ENCODE measurements around the gene JADE2. TPM values are rescaled to one million over a fixed set of nuclear protein-coding genes. Genes with fewer than 3 reads are reported as not detected.

Gene JADE2
- total RNA-seq, 1 donor from 2014 or later: 21.6 TPM

GRCh38 chr5:134534058-134534725, 8.7 kb downstream of the JADE2 start:
- no peak for DNase-seq (ENCODE audit: low read depth)
- no peak for TF ChIP-seq CTCF (conservative IDR thresholded peaks at IDR 0.05; ENCODE audit: low read depth, low read length)
- no peak overlapping the region for H3K4me3 ChIP-seq (ENCODE audit: low read depth, low read length)

- H3K4me3 ChIP-seq (ENCODE audit: low read depth, low read length): no peak overlapping the region
- no peak for TF ChIP-seq CTCF (conservative IDR thresholded peaks at IDR 0.05; ENCODE audit: low read depth, low read length)
- no peak for DNase-seq (ENCODE audit: low read depth)
These were observed 9.2 kb downstream of the JADE2 start for GRCh38 chr5:134534726-134535110.

GRCh38 chr5:134536876-134537275, 11.4 kb downstream of the JADE2 start:
- TF ChIP-seq CTCF (conservative IDR thresholded peaks at IDR 0.05; ENCODE audit: low read depth, low read length): no peak
- no peak overlapping the region for H3K4me3 ChIP-seq (ENCODE audit: low read depth, low read length)
- no peak for DNase-seq (ENCODE audit: low read depth)

DNA sequence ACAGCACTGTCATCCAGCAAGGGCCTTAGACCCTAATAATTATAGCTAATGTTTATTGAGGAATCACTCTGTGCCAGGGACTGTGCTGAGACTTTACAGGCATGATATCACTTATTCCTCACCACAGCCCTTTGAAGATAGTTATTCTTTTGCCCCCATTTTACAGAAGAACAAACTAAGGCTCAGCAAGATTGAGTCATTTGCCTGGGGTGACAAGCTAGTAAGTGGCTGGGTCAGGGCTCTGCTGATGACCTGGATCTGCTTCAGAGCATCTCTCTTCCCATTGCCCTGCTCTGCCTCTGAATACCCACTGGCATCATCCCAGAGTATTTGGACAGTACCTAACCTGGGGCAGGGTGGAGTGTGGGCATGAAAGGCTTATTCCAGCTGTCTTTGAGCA, 11.8 kb downstream of the JADE2 start:
- DNase-seq (ENCODE audit: low read depth): no peak
- no peak overlapping the region for H3K4me3 ChIP-seq (ENCODE audit: low read depth, low read length)
- no peak for TF ChIP-seq CTCF (conservative IDR thresholded peaks at IDR 0.05; ENCODE audit: low read depth, low read length)

GRCh38 chr5:134538296-134538695, 12.8 kb downstream of the JADE2 start:
- DNase-seq (ENCODE audit: low read depth): no peak
- H3K4me3 ChIP-seq (ENCODE audit: low read depth, low read length): no peak overlapping the region
- no peak for TF ChIP-seq CTCF (conservative IDR thresholded peaks at IDR 0.05; ENCODE audit: low read depth, low read length)

- no peak overlapping the region for H3K4me3 ChIP-seq (ENCODE audit: low read depth, low read length)
- no peak for TF ChIP-seq CTCF (conservative IDR thresholded peaks at IDR 0.05; ENCODE audit: low read depth, low read length)
- no peak for DNase-seq (ENCODE audit: low read depth)
These were observed 14.3 kb downstream of the JADE2 start for GRCh38 chr5:134539732-134540131.
